ENCODE measurements around the gene CABP1. TPM values are rescaled to one million over a fixed set of nuclear protein-coding genes. Genes with fewer than 3 reads are reported as not detected.

The CABP1 gene
- total RNA-seq, 1 experiment from 2014 or later, result 3.0 TPM

DNA sequence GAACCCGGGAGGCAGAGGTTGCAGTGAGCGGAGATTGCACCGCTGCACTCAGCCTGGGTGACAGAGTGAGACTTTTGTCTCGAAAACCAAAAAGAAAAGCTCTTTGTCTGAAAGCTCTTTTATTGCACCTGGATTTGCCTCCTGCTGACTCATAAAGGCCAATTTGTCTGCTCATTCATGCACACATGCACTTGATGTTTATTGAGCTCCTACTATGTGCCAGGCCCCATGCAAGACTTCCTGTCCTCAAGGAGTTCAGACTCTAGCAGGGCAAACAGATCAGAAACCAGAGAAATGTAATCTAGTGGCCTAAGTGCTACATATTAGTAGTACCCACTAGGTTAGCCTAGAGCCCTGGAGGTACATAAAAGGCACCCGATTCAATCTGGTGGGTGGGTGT is 30.2 kb downstream of the CABP1 start:
- H3K4me1 ChIP-seq (ENCODE audit: insufficient read depth, low read length), result peaks cover 2% of the 10 kb centered on the region; the same call in 1 of the 2 replicates
- no peak overlapping the region for H3K14ac ChIP-seq (ENCODE audit: insufficient read depth, low read length)
- H4K5ac ChIP-seq (ENCODE audit: insufficient read length, low read depth, low read length), result no peak overlapping the region
- H3K36me3 Mint-ChIP-seq (ENCODE audit: insufficient read depth in 1 of 3, low read depth in 3 of 3), result no peaks in the 10 kb centered on the region; a peak in 1 of 7 replicates
- H3K27ac ChIP-seq (ENCODE audit: insufficient read length, low read depth, low read length), result no peak overlapping the region
- H2BK15ac ChIP-seq (ENCODE audit: low read depth, low read length), result no peak overlapping the region
- no peak overlapping the region for H3K18ac ChIP-seq (ENCODE audit: insufficient read length, low read depth, low read length)
- peaks cover 34% of the 10 kb centered on the region in 2 experiments for H3K4me1 Mint-ChIP-seq
- H3K79me1 ChIP-seq (ENCODE audit: insufficient read depth, low read depth, low read length, poor library complexity, severe bottlenecking), result no peaks in the 10 kb centered on the region
- no peak overlapping the region for H2BK5ac ChIP-seq (ENCODE audit: insufficient read length, low read length)
- no peak overlapping the region for H3T11ph ChIP-seq (ENCODE audit: low read length)
- TF ChIP-seq, protein P1, sequence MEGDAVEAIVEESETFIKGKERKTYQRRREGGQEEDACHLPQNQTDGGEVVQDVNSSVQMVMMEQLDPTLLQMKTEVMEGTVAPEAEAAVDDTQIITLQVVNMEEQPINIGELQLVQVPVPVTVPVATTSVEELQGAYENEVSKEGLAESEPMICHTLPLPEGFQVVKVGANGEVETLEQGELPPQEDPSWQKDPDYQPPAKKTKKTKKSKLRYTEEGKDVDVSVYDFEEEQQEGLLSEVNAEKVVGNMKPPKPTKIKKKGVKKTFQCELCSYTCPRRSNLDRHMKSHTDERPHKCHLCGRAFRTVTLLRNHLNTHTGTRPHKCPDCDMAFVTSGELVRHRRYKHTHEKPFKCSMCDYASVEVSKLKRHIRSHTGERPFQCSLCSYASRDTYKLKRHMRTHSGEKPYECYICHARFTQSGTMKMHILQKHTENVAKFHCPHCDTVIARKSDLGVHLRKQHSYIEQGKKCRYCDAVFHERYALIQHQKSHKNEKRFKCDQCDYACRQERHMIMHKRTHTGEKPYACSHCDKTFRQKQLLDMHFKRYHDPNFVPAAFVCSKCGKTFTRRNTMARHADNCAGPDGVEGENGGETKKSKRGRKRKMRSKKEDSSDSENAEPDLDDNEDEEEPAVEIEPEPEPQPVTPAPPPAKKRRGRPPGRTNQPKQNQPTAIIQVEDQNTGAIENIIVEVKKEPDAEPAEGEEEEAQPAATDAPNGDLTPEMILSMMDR (conservative IDR thresholded peaks at IDR 0.05), result no peak
- no peaks in the 10 kb centered on the region for H3K79me2 ChIP-seq (ENCODE audit: insufficient read depth, low read length)
- no CpG with 5 or more reads among the region's 5 CpGs for WGBS (ENCODE audit: extremely low coverage, insufficient read length, low lambda C conversion rate)
- H3K9me3 Mint-ChIP-seq, result no peaks in the 10 kb centered on the region
- no peak overlapping the region for H3K4me2 ChIP-seq (ENCODE audit: insufficient read depth, insufficient read length, low read length)
- no peak overlapping the region for H2BK12ac ChIP-seq (ENCODE audit: insufficient read length, low read depth, low read length)
- H2AK5ac ChIP-seq (ENCODE audit: insufficient read length, low read length), result no peak overlapping the region
- H3K23ac ChIP-seq (ENCODE audit: insufficient read length, low read depth, low read length), result no peak overlapping the region
- no peak overlapping the region for H3K4me3 Mint-ChIP-seq
- H4K20me1 ChIP-seq (ENCODE audit: control insufficient read depth, insufficient read depth, insufficient read length), result no peaks in the 10 kb centered on the region
- no peaks in the 10 kb centered on the region for H3K9me3 ChIP-seq (ENCODE audit: control insufficient read depth, low read depth, low read length)
- H3K4ac ChIP-seq (ENCODE audit: low read depth, low read length), result no peak overlapping the region
- H2BK20ac ChIP-seq (ENCODE audit: low read depth, low read length, poor library complexity, severe bottlenecking), result no peak overlapping the region
- H4K91ac ChIP-seq (ENCODE audit: insufficient read length, low read depth, low read length), result no peak overlapping the region
- no peak overlapping the region for H2BK120ac ChIP-seq (ENCODE audit: low read depth, low read length, poor library complexity, severe bottlenecking)
- no peaks in the 10 kb centered on the region for H3K27me3 ChIP-seq (ENCODE audit: insufficient read depth, low read length)
- H2AFZ ChIP-seq (ENCODE audit: low read length), result no peak overlapping the region
- no peak overlapping the region for H4K8ac ChIP-seq (replicated peaks; ENCODE audit: insufficient read length, low read depth, low read length)
- DNase-seq, result no peak
- peak overlapping the region in 1 of 3 experiments; percentile 53; a peak in 1 of 7 replicates for H3K27ac Mint-ChIP-seq
- H3K23me2 ChIP-seq (ENCODE audit: insufficient read length, low read depth, low read length, poor library complexity, severe bottlenecking), result no peaks in the 10 kb centered on the region
- H3K27me3 Mint-ChIP-seq (ENCODE audit: low read depth), result no peaks in the 10 kb centered on the region; the same call in 1 of the 2 replicates
- no peak overlapping the region for H3K9ac ChIP-seq (ENCODE audit: extremely low read depth, insufficient read length, low read length)
- H3K56ac ChIP-seq (ENCODE audit: insufficient read length, low read depth, low read length), result no peak overlapping the region
